Stimulated activated CD8-positive, alpha-beta memory T cell treated with anti-CD3 and anti-CD28 coated beads, Interleukin-2, amount 100 ng/mL, for 1 hour (primary cell): ENCODE data around the gene PTPRH.
"Not testable (repeated sequence)": the region's sequence is repeated elsewhere in the genome, so short reads cannot be mapped to it uniquely, and the experiment has no call there.

Source experiments
- DNase-seq, 2 donors: peaks; one replicate each; pipeline ENCODE4 v3.0.0-alpha.2; 2020; ENCODE audit warnings: low read depth in 2 of 2

PTPRH gene

DNA sequence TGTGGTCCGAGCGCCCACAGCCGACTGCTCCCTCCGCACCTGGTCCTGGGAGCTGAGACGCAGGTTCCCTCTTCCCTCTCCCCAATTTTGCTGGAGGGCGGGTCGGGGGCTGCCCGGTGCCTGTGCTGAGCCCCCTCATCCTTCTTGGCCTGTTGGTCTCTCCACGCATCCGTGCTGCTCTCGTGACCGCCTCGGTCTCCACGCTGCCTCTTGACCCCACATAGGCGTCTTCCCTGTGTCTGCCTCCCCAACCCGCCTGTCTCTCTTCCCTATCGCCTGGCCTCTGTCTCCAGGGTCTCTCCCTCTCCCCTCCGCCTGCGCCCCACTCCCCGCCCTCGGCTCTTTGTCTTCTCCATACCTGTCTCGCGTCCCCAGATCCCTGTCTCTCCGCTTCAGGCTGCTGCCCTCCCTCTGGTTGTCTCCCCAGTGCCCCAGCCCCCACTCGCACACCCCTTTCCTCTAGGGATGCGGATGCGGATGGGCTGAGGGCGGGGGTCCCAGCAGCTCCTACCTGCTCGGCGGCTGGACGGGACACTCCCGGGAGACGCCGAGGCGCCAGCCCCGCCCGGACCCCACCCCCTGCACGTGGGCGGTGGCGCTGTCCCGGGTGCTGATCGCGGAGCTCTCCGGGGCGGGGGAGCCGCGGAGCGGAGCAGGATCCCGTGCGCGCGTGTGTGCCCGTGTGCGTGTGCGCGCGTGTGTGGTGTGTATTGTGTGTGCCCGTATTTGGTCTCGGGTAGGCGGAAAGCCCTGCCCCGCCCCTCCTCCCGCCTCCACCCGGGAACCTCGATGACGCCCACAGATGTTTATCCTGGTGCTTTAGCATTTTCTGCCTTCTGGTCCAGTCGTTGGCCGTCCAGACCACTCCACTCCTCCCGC lies 29.5 kb downstream of the PTPRH start, which contains the start of gene SYT5:
TSS of gene SYT5 (minus strand) at position 684 of the 879 bp plus-strand sequence. CDS start 1,248 bp downstream, outside the sequence.
- peak; percentile 16 to 35 for DNase-seq

DNA sequence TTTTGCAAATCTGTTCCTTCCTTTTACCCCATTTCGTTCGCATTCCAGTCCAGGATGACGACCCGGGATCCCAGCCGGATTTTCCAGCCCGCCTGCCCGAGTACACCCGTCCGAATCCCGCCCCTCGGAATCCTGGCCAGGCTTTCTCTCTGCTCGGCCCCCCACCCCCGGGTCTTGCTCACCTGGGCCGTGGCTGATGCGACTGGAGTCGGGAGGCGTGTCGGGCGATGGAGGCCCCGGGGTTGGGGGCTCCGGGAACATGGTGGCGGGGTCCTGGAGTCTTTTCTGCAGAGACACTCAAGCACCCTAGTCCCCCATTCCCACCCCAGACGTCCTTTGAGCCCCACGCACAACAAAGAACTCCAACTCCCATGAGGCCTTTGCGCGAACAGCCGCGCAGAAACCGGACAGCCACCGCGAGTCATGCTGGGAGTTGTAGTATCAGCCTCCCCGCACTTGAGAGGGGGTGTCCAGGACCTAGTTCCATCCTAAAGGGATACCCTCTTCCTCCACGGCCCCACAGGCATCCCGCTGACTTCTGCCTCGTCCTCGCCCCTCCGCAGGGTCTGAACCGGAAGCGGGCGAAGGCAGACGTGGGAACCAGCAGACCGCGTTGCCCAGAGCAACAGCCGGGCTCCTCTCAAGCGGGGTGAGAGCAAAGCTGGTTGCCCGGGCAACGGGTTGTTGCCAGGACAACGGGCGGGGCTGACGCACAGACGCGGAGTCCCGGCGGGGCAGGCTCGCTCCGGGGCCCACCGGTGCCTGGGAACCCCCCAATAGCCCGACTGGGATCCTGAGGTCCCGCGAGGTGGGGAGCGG lies 30.3 kb downstream of the PTPRH start:
- peak; percentile 88 to 90 for DNase-seq

DNA sequence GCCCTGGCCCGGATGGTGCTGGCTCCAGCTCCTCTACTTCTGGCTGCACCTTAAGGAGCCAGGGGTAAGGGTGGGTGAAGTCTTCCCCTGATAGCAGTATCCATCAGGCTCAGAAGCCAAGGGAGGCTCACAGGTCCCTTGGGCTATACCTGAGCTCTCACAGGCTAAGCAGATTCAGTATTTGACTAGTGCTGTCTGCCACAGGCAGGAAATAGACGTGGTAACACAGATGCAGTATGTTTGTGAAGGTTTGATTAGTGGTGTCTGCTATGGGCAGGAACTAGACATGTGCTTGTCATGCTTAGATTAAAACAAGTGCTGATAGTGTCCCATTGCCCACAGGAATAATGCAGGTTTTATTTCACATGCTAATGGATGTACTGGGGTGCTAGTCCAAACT lies 33.2 kb downstream of the PTPRH start:
- no peak for DNase-seq

DNA sequence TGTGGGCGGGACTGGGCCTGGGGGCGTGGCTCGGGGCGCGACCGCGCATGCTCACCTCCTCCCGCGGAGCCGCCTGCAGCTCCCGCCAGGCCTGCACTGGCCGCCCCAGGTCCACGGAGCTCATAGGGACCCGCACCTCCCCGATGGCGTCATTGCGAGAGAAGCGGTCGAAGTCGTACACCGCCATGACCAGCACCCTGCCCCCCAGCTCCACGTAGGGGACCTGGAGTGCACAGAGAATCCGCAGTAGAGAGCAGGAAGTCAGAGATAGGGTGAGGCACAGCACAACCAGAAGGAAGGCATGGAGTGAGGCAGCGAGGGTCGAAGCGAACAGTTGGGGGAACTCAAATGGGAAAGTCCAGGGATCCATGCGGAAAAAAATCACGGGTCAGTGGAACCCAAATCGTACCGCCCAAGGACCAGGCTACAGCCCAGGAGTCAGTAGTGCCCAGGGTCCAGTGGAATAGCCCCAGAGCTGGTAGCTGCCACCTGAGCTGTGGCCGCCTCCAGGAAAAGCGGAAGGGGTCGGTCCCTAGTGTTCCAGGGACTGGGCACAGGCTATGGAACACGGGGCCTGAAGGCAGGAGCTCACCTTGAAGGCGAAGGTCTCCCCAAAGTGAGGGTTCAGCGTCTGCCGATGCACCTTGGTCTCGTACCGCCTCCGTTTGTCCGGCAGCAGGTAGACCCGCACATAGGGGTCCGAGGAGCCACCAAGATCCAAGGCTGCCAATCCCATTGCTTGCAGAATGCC lies 34.0 kb downstream of the PTPRH start:
- no peak for DNase-seq

DNA sequence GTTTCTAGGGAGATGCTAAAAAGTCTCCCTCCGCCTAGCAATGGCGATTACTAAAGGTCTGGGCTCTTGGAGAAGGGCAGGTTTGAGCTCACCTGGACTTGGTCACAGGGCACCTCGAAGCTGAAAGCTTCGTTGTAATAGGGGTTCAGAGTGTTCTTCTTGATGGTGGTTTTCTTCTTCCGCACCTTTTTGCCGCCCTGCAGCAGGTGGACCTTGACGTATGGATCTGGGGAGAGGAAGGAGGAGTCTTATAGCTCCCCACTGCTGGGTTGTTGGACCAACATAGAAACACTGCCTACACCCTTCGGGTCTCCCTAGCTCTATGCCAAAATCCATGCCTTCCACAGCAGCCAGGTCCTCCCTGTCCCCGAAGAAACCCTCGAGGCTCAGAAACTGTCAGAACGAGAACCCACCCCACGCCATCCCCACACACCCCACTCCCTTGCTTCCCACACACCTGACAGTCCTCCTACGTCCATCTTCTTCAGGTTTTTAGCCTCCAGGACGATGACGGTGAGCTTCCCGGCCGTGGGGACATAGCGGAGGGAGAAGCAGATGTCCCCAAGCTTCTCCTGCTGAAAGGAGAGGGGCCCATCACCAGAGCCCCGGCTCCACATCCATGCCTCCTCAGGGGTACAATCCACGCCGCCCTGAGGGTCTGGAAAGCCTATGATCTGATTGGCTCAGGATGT lies 34.7 kb downstream of the PTPRH start:
- no peak for DNase-seq

DNA sequence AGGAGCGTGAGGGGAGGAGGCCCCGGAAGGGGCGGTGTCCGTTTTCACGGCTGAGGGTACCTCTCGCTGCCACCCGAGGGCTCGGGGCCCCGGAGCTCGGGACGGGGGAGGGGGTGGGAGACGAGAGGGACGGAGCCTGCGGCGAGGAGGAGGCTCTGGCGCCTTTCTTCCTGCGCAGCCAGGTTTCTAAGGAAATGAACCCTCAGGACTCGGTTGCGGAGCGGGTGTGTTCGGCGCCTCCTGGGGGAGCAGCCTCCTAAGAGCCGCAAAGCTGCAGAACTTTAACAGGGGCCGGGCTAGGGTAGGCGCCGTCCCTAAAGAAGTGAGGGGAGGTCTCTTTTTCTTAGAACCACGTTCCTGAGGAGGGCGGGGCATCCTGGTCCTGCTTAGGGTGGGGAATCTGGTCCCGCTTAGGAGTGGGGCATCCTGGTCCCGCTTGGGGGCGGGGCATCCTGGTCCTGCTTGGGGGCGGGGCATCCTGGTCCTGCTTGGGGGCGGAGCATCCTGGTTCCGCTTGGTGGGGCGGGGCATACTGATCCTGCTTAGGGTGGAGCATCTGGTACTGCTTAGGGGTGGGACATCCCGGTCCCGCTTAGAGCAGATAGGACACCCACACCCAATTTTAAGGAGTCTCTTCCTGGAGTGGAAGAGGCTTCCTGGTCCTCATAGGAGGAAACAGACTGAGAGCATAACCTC lies 35.4 kb downstream of the PTPRH start:
- no peak for DNase-seq

DNA sequence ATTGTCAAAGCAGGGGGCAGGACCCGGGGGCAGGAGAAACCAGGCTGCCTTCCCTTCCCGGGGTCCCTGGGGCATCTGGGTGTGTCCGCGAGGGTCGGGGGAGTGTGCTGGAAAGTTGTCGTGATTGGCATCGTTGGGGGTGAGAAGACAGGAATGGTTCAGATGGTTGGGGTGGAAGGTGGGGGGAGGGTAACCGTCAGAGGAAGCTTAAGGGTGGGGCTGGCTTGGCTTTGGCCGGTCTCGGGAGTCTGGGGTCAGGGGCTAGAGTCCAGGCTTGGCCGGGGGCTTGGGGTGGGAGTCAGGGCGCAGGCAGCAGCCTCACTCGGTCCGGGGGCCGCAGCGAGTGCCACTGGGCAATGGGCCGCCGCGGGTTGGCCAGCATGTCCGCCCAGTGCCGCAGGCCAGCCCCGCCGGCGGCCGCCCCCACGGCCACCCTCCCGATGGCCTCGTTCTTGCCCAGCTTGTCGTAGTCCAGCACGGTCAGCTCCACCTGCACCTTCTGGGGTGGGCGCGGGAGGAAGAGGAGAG lies 36.1 kb downstream of the PTPRH start:
- DNase-seq: no peak

DNA sequence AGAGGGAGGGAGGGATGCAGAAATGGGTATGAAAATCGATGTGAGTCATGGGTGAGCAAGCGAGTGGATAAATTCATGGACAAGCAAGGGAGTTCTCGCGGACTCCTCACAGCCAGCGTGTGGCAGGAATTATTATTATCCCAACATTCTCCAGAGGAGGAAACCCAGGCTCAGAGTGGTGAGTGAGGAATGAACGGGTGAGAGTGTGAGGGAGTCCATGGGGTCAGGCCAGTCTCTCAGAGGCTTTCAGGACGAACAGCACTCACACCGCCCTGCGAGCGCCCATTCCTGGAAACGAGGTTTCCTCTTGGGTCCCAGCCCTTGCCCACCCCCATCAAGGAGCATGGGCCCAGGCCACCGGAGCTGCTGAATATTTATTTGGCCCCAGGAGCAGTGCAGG lies 36.6 kb downstream of the PTPRH start:
- no peak for DNase-seq

DNA sequence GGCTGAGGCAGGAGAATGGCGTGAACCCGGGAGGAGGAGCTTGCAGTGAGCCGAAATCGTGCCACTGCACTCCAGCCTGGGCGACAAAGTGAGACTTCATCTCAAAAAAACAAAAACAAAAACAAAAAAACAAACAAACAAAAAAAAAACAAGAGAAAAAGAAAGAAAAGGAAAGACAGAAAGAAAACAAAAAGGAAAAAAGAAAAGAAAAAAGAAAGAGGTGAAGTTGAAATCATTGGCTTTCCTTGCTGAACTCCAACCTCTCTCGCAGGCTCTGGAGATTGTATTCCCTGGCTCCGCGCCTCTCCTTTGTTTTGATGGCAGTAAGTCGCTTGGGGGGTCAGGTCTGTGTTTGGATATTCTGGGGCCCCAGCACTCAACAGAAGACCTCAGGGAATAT lies 37.0 kb downstream of the PTPRH start:
- DNase-seq: not testable (repeated sequence)

DNA sequence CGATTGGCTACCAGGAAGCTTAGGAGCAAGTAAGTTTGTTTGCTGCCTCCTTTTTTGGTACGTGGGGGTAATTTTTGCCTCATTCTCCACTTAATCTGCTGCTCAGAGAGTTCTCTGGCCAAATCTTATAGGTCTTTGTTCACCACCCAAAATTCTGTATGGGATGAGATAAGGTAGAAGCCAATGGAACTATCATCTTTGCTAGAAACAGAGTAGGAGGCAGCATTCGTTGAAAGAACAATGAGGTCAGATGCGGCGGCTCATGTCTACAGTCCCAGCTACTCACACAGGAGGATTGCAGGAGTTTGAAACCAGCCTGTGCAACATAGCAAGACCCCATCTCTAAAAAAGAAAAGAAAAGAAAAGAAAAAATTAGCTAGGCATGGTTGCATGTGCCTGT lies 37.9 kb downstream of the PTPRH start:
- DNase-seq: no peak

DNA sequence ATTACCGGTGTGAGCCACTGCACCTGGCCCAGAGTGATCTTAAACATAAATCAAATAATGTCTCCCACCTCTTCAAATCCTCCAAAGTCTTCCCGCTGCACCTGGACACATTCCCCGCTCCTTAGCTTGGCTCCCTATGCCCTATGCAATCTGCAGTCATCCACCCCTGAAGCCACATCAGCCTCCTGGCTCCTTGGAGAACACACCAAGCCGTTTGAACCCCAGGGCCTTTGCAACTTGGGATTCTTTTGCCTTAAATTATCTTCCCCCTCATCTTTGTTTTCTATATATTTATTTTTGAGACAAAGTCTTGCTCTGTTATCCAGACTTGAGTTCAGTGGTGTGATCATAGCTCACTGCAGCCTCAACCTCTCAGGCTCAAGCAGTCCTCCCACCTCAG lies 40.2 kb downstream of the PTPRH start:
- DNase-seq: no peak

DNA sequence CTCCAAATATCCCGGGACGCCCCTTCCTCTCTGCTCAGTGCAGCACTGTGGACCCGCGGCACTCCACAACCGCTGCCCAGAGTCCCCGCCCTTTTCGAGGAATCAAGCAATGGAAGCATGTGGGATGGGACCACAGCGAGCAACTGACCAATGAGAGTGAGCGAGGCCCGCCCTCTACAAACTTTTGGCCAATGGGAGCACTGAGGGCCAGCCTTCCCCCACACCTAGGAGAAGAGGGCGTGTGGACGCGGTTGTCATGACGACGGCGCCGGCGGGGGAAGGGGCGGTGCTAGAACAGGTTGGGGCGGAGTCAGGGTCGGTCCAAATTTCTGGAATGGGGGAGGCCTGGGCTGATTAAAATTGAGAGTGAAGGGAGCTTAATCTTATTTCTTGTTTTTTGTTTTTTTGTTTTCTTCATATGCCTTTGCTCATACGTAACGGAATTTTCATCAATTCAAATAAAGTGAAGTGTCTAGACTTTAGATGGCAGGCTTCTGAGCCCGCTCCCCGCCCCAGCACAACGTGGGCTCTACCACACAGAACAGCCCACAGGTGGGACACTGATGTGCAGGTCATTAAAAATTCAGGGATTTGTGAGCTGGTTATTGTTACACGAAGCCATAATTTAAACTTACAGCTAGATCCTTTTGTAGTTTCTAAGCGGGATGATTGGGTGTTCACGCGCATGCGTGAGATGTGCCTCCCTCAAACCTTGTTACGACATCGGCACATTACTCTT lies 42.6 kb downstream of the PTPRH start, which contains the start of gene DNAAF3:
TSS of gene DNAAF3 (minus strand) at position 84 of the 739 bp plus-strand sequence. CDS start 200 bp downstream, outside the sequence.
- peak in 1 of 2 donors; percentile 41 for DNase-seq

DNA sequence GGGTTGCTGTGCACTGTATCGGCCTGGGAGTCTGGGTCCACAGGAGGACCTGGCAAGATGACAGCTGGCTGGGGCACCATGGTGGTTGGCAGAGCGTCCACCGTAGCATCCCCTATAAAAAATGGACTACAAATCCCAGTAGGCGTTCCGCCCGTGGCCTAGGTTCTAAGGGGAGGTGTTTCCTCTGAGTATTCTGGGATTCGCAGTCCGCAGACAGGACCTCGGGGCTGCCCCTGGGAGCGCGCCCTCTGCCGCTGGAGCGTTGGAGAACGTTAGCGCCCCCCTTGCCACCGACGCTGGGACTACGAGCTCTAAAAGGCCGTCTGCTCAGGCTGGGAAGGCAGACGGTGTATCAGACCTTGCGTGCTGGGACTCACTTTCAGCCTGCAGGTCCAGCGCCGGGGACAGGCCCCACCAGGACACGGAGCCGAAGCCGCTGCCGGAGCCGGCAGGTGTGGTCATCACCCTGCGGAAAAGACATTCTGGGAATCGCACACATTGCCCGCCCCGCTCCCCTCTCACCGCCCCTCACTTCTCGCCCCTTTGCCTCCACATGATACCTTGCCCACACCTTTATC lies 43.3 kb downstream of the PTPRH start:
- DNase-seq: no peak

DNA sequence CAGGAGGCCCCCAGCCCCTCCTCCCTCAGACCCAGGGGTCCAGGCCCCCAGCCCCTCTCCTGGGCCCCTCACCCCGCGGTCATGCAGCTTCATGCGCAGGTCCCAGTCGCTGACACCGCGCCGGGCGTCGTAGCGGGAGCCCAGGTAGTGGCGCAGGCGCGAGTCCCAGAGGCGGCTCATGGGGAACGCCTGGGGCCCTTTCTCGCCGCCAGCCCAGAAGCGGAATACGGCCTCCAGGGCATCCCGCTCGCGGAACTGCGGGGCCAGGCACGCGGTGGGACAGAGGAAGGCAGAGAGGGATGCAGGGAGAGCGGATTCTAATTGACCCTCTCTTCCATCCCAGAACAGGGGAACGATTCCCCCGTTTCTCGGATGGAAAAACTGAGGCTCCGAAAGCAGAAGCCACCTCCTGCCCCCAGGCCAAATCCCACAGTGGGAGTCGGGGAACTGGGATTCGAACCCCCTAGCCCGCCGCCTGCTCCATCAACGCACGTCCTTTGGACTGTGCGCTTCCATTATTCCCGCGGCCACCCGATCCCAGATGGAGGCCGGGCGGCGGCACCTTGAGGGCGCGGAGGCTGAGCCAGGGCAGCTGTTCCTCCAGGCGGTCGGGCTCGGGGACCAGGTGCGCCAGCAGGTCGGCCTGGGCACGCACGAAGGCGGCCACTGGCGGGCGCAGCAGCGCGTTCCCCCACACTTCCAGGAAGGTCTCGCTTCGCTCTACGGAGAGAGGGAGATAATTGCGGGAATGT lies 47.6 kb downstream of the PTPRH start:
- DNase-seq: no peak

DNA sequence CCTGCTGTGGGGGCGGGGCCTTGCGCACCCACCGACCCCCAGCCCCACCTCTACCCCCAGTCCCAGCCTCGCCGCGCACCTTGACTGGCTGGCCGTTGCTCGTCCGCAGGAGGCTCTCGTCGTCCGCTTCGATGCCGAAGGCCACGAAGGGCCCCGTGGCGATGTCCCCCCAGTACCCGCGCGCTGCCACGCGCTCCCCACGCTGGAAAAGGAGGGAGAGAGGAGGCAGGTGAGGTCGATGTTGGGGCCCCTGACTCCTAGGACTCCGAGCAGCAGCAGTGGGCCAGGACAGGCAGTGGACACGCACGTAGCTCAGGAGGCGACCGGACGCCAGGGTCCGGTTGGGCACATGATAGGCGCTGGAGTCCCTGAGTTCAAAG lies 48.3 kb downstream of the PTPRH start:
- no peak for DNase-seq

DNA sequence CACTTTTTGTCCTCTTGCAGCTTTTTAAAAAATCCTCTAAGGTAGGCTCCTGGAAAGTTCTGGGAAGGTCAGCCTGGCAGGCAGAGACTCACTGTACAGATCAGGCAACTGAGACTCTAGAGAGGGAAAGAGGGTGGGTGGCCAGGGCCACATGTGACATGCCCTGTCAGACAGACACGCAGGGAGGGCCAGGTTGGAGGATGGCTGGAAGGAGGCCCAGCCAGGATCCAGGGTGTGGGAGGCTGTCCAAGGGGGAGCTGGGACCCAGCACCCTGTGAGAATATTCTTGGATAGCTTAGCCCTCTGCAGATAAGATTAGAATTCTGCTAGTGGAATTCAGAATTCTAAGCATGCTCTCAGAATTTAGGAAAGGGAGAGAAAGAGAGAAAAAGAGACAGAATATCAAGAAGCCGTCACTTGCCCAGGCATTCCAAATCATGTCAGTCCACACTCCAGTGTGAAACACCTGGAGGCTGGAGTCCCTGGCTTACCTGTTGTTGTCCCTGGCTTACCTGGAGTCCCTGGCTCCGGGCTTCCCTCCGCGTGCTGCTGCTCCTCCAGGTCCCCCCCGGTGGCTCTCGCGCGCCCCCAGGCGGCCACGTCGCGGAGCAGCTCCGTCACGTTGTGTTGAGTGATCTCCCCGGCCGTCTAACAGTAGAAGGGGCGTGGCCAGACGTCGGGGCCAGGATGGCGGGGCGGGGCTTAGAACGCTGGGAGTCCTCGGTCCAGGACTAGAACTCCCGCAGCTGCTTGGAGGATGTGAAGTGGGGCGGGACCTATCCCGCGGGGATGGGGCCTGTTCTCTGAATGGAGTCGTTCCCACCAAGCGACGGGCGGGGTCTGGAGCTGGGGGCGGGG lies 48.9 kb downstream of the PTPRH start:
- peak; percentile 64 to 72 for DNase-seq

DNA sequence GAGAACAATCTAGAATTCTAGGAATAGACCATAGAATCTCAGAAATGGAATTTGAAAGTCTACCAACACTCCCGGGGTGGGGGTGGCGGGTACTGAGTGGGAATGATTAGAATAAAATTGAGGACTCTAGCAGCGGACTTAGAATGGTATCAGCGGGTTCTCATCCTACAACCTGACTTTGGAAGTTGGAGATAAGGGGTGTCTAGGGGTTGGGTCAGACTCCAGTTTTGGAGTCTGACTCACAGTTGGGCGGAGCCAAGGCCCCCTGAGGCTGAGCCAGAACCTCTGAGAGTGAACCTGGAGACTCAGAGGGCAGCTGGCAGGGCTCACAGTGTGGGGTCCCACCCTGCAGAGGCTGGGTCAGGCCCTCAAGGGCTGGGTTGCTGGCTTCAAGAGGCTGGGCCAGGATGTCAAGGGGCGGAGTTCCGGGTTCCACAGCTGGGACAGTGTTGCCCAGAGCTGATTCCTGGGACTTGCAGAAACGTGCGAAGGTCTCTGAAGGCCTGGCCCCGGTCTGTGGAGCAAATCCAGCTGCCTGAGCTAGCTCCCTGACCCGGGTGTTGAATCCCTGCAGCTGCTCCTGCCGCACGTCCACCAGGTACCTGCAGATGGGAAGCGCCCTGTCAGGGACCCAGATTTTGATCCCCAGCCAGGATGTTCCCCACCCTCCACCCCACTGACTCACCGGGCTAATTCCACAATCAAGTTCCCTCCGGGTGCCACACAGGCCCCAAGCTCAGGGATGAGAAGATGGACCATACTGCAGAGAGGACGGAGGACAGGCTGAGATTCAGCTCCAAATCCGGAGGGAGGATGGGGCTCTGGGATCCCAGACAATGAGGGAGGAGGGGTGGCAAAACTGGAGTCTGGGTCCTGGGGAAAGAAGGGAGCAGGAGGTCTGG lies 50.2 kb downstream of the PTPRH start:
- DNase-seq: no peak
